Measurements from ENCODE around the gene KCNE5. TPM values are rescaled to one million over a fixed set of nuclear protein-coding genes. Genes with fewer than 3 reads are reported as not detected.
"Not testable (repeated sequence)": the region's sequence is repeated elsewhere in the genome, so short reads cannot be mapped to it uniquely, and the experiment has no call there.

Gene KCNE5
- total RNA-seq, 1 donor from 2014 or later: 0.26 TPM

DNA sequence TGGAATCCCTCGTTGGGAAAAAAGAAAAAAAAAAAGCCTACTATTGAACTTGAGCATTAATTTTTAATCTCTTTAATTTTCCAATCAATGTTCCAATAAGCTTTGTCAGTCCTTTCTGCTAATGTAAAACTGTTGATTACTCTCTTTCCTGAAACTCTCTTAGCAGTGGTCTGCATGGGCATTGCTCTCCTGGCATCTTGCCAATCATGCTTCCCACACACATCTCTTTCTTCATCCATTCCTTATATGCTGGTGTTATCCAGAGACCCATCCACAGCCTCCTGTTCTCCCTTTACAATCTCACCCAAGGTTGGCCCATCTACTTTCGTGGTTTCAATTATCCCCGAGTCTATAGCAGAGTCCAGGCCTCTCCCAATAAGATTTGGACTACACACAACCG, 31.8 kb upstream of the KCNE5 start:
- H3K4me3 ChIP-seq (ENCODE audit: low read depth, low read length): no peak overlapping the region
- H3K36me3 ChIP-seq (ENCODE audit: control insufficient read depth, insufficient read depth, low read length): peaks cover 2% of the 10 kb centered on the region
- FAIRE-seq (no peak), DNase-seq (ENCODE audit: low read depth) (no peak)
- no peaks in the 10 kb centered on the region for H3K27me3 ChIP-seq (ENCODE audit: control insufficient read depth, insufficient read depth, low read length)
- TF ChIP-seq, protein P1, sequence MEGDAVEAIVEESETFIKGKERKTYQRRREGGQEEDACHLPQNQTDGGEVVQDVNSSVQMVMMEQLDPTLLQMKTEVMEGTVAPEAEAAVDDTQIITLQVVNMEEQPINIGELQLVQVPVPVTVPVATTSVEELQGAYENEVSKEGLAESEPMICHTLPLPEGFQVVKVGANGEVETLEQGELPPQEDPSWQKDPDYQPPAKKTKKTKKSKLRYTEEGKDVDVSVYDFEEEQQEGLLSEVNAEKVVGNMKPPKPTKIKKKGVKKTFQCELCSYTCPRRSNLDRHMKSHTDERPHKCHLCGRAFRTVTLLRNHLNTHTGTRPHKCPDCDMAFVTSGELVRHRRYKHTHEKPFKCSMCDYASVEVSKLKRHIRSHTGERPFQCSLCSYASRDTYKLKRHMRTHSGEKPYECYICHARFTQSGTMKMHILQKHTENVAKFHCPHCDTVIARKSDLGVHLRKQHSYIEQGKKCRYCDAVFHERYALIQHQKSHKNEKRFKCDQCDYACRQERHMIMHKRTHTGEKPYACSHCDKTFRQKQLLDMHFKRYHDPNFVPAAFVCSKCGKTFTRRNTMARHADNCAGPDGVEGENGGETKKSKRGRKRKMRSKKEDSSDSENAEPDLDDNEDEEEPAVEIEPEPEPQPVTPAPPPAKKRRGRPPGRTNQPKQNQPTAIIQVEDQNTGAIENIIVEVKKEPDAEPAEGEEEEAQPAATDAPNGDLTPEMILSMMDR (IDR thresholded peaks at IDR 0.05; ENCODE audit: insufficient read depth, low read length, severe bottlenecking): no peak

DNA sequence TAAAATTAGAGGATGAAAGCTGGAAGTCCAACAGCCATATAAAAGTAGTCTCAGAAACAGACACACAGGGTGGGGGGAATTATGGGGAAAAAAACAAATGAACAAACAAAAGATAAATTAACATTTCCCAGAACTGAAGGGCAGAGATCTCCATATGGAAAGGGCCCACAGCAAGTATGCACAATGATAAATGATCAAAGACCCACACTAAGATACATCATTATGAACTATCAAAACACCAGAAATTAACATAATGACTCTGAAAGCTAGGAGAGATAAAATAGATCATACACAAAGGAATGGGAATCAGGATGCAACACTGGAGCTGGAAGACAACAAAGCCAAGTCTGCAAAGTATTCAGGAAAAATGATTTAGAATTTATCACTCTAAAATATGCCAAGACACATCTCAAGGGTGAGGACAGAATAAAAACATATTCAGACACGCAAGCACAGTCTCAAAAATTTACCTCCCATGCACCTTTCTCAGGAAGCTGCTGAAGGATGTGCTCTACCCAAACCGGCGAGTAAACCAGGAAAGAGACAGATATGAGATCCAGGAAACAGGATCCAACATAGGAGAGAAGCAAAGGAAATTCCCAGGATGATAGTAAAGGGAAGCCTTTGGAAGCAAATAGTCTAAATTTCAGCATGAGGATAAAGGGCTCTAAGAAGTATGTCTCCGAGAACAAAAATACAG, 30.7 kb upstream of the KCNE5 start:
- H3K27me3 ChIP-seq (ENCODE audit: control insufficient read depth, insufficient read depth, low read length): no peaks in the 10 kb centered on the region
- TF ChIP-seq, protein P1 (IDR thresholded peaks at IDR 0.05; ENCODE audit: insufficient read depth, low read length, severe bottlenecking): no peak
- H3K4me3 ChIP-seq (ENCODE audit: low read depth, low read length): no peak overlapping the region
- H3K36me3 ChIP-seq (ENCODE audit: control insufficient read depth, insufficient read depth, low read length): peaks cover 2% of the 10 kb centered on the region
- FAIRE-seq (no peak), DNase-seq (ENCODE audit: low read depth) (no peak)

DNA sequence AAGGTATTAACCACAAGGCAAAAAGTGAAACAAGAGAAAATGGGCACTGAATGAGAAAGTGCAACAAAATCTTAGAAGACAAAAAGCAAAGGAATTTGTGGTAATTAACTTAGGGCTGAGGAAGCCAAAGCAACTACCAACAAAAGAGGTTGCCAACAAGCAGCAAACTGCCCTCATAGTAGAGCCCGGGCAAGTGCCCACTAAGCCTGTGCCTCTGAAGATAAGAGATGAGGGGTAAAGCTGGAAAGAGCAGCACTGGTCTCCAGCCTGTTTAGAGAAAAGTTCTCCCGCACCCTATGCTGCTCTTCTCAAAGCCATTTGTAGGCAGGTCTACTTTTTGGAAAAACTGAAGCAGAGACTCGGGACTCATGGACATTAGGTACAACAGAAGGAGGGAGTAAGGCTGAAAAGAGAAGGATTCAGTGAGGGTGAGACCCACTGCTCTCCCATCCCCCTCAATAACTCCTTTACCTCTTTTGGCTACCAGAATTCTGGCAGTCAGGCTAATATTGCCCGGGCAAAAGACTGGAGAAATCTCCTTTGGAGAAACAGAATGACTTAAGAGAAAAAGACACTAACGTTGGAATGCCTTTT, 29.6 kb upstream of the KCNE5 start:
- TF ChIP-seq, protein P1 (IDR thresholded peaks at IDR 0.05; ENCODE audit: insufficient read depth, low read length, severe bottlenecking): no peak

DNA sequence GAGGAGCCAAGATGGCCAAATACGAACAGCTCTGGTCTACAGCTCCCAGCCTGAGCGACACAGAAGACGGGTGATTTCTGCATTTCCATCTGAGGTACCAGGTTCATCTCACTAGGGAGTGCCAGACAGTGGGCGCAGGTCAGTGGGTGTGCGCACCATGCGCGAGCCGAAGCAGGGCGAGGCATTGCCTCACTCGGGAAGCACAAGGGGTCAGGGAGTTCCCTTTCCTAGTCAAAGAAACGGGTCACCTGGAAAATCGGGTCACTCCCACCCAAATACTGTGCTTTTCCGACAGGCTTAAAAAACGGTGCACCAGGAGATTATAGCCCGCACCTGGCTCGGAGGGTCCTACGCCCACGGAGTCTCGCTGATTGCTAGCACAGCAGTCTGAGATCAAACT, 19.7 kb upstream of the KCNE5 start:
- H3K4me3 ChIP-seq (ENCODE audit: low read depth, low read length); H3K36me3 ChIP-seq (ENCODE audit: control insufficient read depth, insufficient read depth, low read length); DNase-seq (ENCODE audit: low read depth); FAIRE-seq; H3K27me3 ChIP-seq (ENCODE audit: control insufficient read depth, insufficient read depth, low read length): not testable (repeated sequence)

More for the DNA sequence above, 29.6 kb upstream of the KCNE5 start:
- DNase-seq (ENCODE audit: low read depth): no peak
- FAIRE-seq: no peak
- no peak overlapping the region for H3K4me3 ChIP-seq (ENCODE audit: low read depth, low read length)
- H3K36me3 ChIP-seq (ENCODE audit: control insufficient read depth, insufficient read depth, low read length): peaks cover 2% of the 10 kb centered on the region
- H3K27me3 ChIP-seq (ENCODE audit: control insufficient read depth, insufficient read depth, low read length): no peaks in the 10 kb centered on the region

DNA sequence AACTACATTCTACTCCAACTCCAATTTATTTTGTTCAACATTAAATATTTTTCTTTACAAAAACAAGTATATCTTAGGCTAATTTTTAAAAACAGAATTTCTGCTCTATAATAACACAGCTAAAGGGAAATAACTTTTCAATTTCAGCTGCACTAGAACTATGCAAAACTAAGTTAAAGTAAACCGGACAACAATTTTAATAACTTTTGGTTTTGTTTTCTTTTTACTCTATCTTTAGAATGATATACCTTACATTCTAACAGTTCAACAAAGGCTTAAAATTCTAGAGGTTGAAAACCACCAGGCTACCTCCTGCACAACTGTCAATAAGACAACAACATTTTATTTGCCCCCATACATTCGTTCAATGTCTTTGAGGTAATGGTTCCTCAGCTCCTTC, 18.7 kb upstream of the KCNE5 start:
- Histone ChIP-seq H3K27me3 (ENCODE audit: control insufficient read depth, insufficient read depth, low read length) (no peaks in the 10 kb centered on the region), H3K36me3 (ENCODE audit: control insufficient read depth, insufficient read depth, low read length) (no peaks in the 10 kb centered on the region), H3K4me3 (ENCODE audit: low read depth, low read length) (no peak overlapping the region)
- TF ChIP-seq, protein P1 (IDR thresholded peaks at IDR 0.05; ENCODE audit: insufficient read depth, low read length, severe bottlenecking): no peak
- DNase-seq (ENCODE audit: low read depth): no peak
- FAIRE-seq: no peak

DNA sequence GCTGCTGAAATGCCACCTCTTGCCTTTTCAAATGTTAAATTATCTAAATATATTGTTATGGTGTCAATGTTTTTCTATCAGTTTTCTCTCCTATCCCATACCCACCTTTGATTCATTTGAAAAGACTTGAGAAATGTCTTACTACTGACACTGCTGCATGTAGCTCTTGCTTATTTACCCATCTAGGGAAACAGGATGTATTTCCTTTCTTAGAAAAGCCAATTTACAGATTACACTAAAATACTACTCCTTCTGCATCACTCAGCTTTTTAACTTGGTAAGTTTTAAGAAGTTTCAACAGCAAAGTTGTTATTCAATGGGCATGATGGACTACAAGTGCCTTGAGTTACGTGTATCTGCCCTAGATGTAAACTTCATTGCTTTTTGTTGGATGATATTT, 13.2 kb upstream of the KCNE5 start:
- no peak for FAIRE-seq
- Histone ChIP-seq H3K4me3 (ENCODE audit: low read depth, low read length) (no peak overlapping the region), H3K36me3 (ENCODE audit: control insufficient read depth, insufficient read depth, low read length) (no peaks in the 10 kb centered on the region), H3K27me3 (ENCODE audit: control insufficient read depth, insufficient read depth, low read length) (no peaks in the 10 kb centered on the region)
- TF ChIP-seq, protein P1 (IDR thresholded peaks at IDR 0.05; ENCODE audit: insufficient read depth, low read length, severe bottlenecking): no peak
- DNase-seq (ENCODE audit: low read depth): no peak

DNA sequence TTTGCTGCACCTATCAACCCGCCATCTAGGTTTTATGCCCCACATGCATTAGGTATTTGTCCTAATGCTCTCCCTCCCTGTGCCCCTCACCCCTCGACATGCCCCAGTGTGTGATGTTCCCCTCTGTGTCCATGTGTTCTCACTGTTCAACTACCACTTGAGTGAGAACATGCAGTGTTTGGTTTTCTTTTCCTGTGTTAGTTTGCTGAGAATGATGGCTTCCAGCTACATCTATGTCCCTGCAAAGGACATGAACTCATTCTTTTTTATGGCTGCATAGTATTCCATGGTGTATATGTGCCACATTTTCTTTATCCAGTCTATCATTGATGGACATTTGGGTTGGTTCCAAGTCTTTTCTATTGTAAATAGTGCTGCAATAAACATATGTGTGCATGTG, 12.5 kb upstream of the KCNE5 start:
- H3K4me3 ChIP-seq (ENCODE audit: low read depth, low read length); H3K36me3 ChIP-seq (ENCODE audit: control insufficient read depth, insufficient read depth, low read length); H3K27me3 ChIP-seq (ENCODE audit: control insufficient read depth, insufficient read depth, low read length); DNase-seq (ENCODE audit: low read depth); FAIRE-seq: not testable (repeated sequence)

Data from bronchial epithelial cell (primary cell).